IMR-90 (cell line): Measurements from ENCODE around the gene RIMS4. TPM values are rescaled to one million over a fixed set of nuclear protein-coding genes. Genes with fewer than 3 reads are reported as not detected.

Experiments used
- ATAC-seq: fragments of 200-7000 bp; cut with Tn5 transposase; 2 replicates; pipeline ENCODE4 v1.9.1; 2020; ENCODE audit warnings: low read depth, mild to moderate bottlenecking, moderate library complexity
- BruUV-seq: library from RNA; stranded (reverse); fragments of 400-500 nt; replicated peaks from 2 replicates; lab custom pipeline; 2021; lab: Mats Ljungman, UMichigan
- CTCF ChIA-PET: fragments of 300-600 bp; formaldehyde crosslinking; extraction: SDS; loops from one replicate; lab custom pipeline; 2021; ENCODE audit warnings: antibody characterized with exemption; lab: Yijun Ruan, JAX
- POLR2A ChIA-PET: fragments of 300-600 bp; sonication (Branson Sonifier 250); formaldehyde crosslinking; loops from one replicate; lab custom pipeline; 2022; ENCODE audit warnings: antibody characterized with exemption; ENCODE audit not compliant: unreplicated experiment; lab: Charles Lee
- DNase-seq: peaks from one replicate; pipeline ENCODE4 v3.0.0; 2013
- H2AFZ ChIP-seq: replicated peaks from 2 replicates; pipeline ENCODE3; 2013; ENCODE audit warnings: low read length, mild to moderate bottlenecking; ENCODE audit not compliant: poor library complexity
- H2AK5ac ChIP-seq: 2 replicates; pipeline ENCODE4 v1.6.1; 2013; ENCODE audit warnings: low read depth, low read length, inconsistent platforms
- H2AK9ac ChIP-seq: replicated peaks from 2 replicates; pipeline ENCODE3; 2013; ENCODE audit warnings: mild to moderate bottlenecking, low read depth, low read length, moderate library complexity; ENCODE audit not compliant: poor library complexity
- H2BK120ac ChIP-seq: 2 replicates; pipeline ENCODE4 v1.6.1; 2013; ENCODE audit warnings: low read depth, low read length, inconsistent platforms
- H2BK15ac ChIP-seq: 3 replicates; pipeline ENCODE4 v1.6.1; 2013; ENCODE audit warnings: low read depth, low read length, inconsistent platforms
- H2BK20ac ChIP-seq: 2 replicates; pipeline ENCODE4 v1.6.1; 2013; ENCODE audit warnings: low read depth, mild to moderate bottlenecking, inconsistent platforms, low read length, moderate library complexity
- H2BK5ac ChIP-seq: 2 replicates; pipeline ENCODE4 v1.6.1; 2013; ENCODE audit warnings: mild to moderate bottlenecking, low read depth, low read length, inconsistent platforms; ENCODE audit not compliant: poor library complexity, severe bottlenecking
- H3K14ac ChIP-seq: replicated peaks from 2 replicates; pipeline ENCODE4 v1.6.1; 2013; ENCODE audit warnings: low read depth, low read length, inconsistent platforms
- H3K18ac ChIP-seq: 2 replicates; pipeline ENCODE4 v1.6.1; 2013; ENCODE audit warnings: low read depth, low read length, control low read depth
- H3K23ac ChIP-seq: 2 replicates; pipeline ENCODE4 v1.6.1; 2013; ENCODE audit warnings: low read depth, low read length, inconsistent platforms
- H3K27ac ChIP-seq: 2 replicates; pipeline ENCODE4 v1.5.1; 2013; ENCODE audit warnings: mild to moderate bottlenecking, control low read depth, low read length; ENCODE audit not compliant: insufficient read depth
- H3K27me3 ChIP-seq: 2 replicates; pipeline ENCODE4 v1.6.1; 2013; ENCODE audit warnings: low read length; ENCODE audit not compliant: control insufficient read depth, insufficient read depth
- H3K36me3 ChIP-seq: 2 replicates; pipeline ENCODE4 v1.6.1; 2013; ENCODE audit warnings: low read length, mixed read lengths; ENCODE audit not compliant: control insufficient read depth, insufficient read depth
- H3K4ac ChIP-seq: 2 replicates; pipeline ENCODE4 v1.6.1; 2013; ENCODE audit warnings: low read depth, low read length, inconsistent platforms
- H3K4me1 ChIP-seq: 2 replicates; pipeline ENCODE4 v1.6.1; 2013; ENCODE audit warnings: low read length, mixed read lengths; ENCODE audit not compliant: control insufficient read depth, insufficient read depth
- H3K4me2 ChIP-seq: 2 replicates; pipeline ENCODE4 v1.6.1; 2013; ENCODE audit warnings: low read depth, mild to moderate bottlenecking, control low read depth, low read length, moderate library complexity
- H3K4me3 ChIP-seq: 2 replicates; pipeline ENCODE4 v1.5.1; 2013; ENCODE audit warnings: low read depth, mild to moderate bottlenecking, control low read depth, low read length, moderate library complexity; ENCODE audit not compliant: insufficient read depth
- H3K56ac ChIP-seq: 2 replicates; pipeline ENCODE4 v1.6.1; 2013; ENCODE audit warnings: low read length, inconsistent platforms; ENCODE audit not compliant: insufficient read depth; ENCODE audit errors: extremely low read depth
- H3K79me1 ChIP-seq, 2 experiments: 2 replicates each; pipeline ENCODE4 v1.6.1; 2013; ENCODE audit warnings: low read length in 2 of 2, inconsistent platforms in 1 of 2, low read depth in 1 of 2
- H3K9ac ChIP-seq: 2 replicates; pipeline ENCODE4 v1.6.1; 2013; ENCODE audit warnings: low read depth, low read length, control low read depth
- H3K9me1 ChIP-seq: 2 replicates; pipeline ENCODE4 v1.6.1; 2013; ENCODE audit warnings: low read length, inconsistent platforms; ENCODE audit not compliant: insufficient read depth
- H3K9me3 ChIP-seq: 2 replicates; pipeline ENCODE4 v1.6.1; 2013; ENCODE audit warnings: low read length; ENCODE audit not compliant: control insufficient read depth, insufficient read depth
- H4K20me1 ChIP-seq: 2 replicates; pipeline ENCODE4 v1.6.1; 2013; ENCODE audit warnings: low read length, inconsistent platforms; ENCODE audit not compliant: insufficient read depth
- H4K5ac ChIP-seq: 2 replicates; pipeline ENCODE4 v1.6.1; 2013; ENCODE audit warnings: mild to moderate bottlenecking, low read depth, low read length, control low read depth
- H4K8ac ChIP-seq, 2 experiments: 2 replicates each; pipeline ENCODE4 v1.6.1; 2013; ENCODE audit warnings: low read depth in 2 of 2, low read length in 2 of 2, control low read depth in 1 of 2, inconsistent platforms in 1 of 2
- H4K91ac ChIP-seq: 2 replicates; pipeline ENCODE4 v1.6.1; 2013; ENCODE audit warnings: low read depth, low read length, inconsistent platforms; ENCODE audit not compliant: insufficient read depth
- BHLHE40 ChIP-seq: fragments of 150-350 bp; IDR thresholded peaks from 2 replicates; pipeline ENCODE4 v1.6.1; 2016; ENCODE audit warnings: mild to moderate bottlenecking, low read depth, low read length
- FOS ChIP-seq: fragments of 150-350 bp; IDR thresholded peaks from 2 replicates; pipeline ENCODE4 v1.6.1; 2016; ENCODE audit warnings: low read depth, low read length
- MAZ ChIP-seq: IDR thresholded peaks from 2 replicates; pipeline ENCODE4 v1.6.1; 2012; ENCODE audit warnings: low read depth, mild to moderate bottlenecking, low read length, improper control_type of control experiment, moderate library complexity, borderline replicate concordance
- POLR2A ChIP-seq: IDR thresholded peaks from 2 replicates; pipeline ENCODE4 v1.6.1; 2012; ENCODE audit warnings: mild to moderate bottlenecking, low read depth, low read length
- RAD21 ChIP-seq: IDR thresholded peaks from 2 replicates; pipeline ENCODE4 v1.6.1; 2012; ENCODE audit warnings: low read length, improper control_type of control experiment
- RFX5 ChIP-seq: IDR thresholded peaks from 2 replicates; pipeline ENCODE4 v1.8.0; 2012; ENCODE audit warnings: low read depth, mild to moderate bottlenecking, low read length, moderate library complexity
- SMC3 ChIP-seq: fragments of 150-350 bp; IDR thresholded peaks from 2 replicates; pipeline ENCODE4 v1.6.1; 2016; ENCODE audit warnings: low read depth, mild to moderate bottlenecking, antibody characterized with exemption, low read length, moderate library complexity
- WGBS, 2 experiments: methylation state at CpG; one replicate each; pipeline versions ENCODE4 v1.1.5 to v1.1.7; 2013; ENCODE audit warnings: missing lambda C conversion rate in 2 of 2; ENCODE audit not compliant: insufficient read length in 1 of 2; ENCODE audit errors: extremely low coverage in 2 of 2; 5-methylcytosine and 5-hydroxymethylcytosine counted together
- dilution Hi-C: fragments of 300-500 bp; cut with HindIII; formaldehyde crosslinking; loops from one replicate; pipeline ENCODE4 v1.14.3; 2018; ENCODE audit warnings: low sequenced_read_pairs; ENCODE audit not compliant: unreplicated experiment
- in situ Hi-C: fragments of 300-500 bp; cut with MboI; formaldehyde crosslinking; loops from 3 replicates; pipeline ENCODE4 v1.14.3; 2019; ENCODE audit warnings: low sequenced_read_pairs, inconsistent platforms, mixed read lengths
- intact Hi-C: fragments of 100-400 bp; cut with micrococcal nuclease; formaldehyde crosslinking; loops from 2 replicates; pipeline ENCODE4 v1.10.0; 2022
- polyA plus RNA-seq, 3 experiments: library from polyadenylated mRNA; depleted of rRNA; stranded (reverse); fragments of >200 nt; gene quantifications; 2 replicates each; pipeline ENCODE4 v1.2.3, GENCODE V29; 2012; ENCODE audit warnings: low replicate concordance in 1 of 3
- total RNA-seq: library from RNA; depleted of rRNA; stranded (reverse); fragments of >200 nt; gene quantifications from 2 replicates; pipeline ENCODE4 v1.2.3, GENCODE V29; 2012
- TF ChIP-seq, protein P1 (sequence below): conservative IDR thresholded peaks from 2 replicates; pipeline ENCODE4 v1.5.1; 2012; ENCODE audit warnings: mild to moderate bottlenecking, low read depth, low read length, improper control_type of control experiment
- TF ChIP-seq, protein P2 (sequence below): fragments of 150-350 bp; IDR thresholded peaks from 2 replicates; pipeline ENCODE4 v1.6.1; 2017; ENCODE audit warnings: mild to moderate bottlenecking, antibody characterized with exemption, low read length, low read depth
- TF ChIP-seq, protein P3 (sequence below): fragments of 150-350 bp; IDR thresholded peaks from 2 replicates; pipeline ENCODE4 v1.6.1; 2016; ENCODE audit warnings: low read depth, mild to moderate bottlenecking, low read length, moderate library complexity, borderline replicate concordance

The RIMS4 gene
- total and polyA plus RNA-seq, 2 of the 4 experiments (the other 2 are of a cell fraction) = not detected

DNA sequence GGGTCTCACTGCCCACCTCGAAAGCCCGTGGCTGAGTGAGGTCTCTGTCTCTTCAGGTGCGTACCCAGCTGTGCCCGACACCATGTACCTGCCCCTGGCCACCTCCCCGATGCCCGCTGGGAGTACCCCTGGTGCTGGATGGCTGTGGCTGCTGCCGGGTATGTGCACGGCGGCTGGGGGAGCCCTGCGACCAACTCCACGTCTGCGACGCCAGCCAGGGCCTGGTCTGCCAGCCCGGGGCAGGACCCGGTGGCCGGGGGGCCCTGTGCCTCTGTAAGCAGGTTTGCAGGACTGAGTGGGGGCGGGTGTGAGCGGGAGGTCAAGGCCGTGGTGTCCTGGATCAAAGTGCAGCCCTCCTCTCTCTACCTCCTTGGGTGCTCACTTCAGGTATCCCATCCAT is 90.5 kb downstream of the RIMS4 start:
- Histone ChIP-seq H3K9me3 (no peaks in the 10 kb centered on the region), H3K18ac (no peak overlapping the region; the same call in 1 of the 2 replicates), H2AFZ (peak overlapping the region; percentile 33), H3K4me1 (peaks cover 8% of the 10 kb centered on the region), H4K5ac (peak overlapping the region; percentile 4; the same call in 1 of the 2 replicates), H3K79me1 (no peaks in the 10 kb centered on the region), H3K9me1 (peaks cover 5% of the 10 kb centered on the region; the same call in 1 of the 2 replicates), H3K23ac (no peak overlapping the region), H2AK5ac (peak overlapping the region; percentile 75; the same call in 1 of the 2 replicates), H2BK5ac (no peak overlapping the region), H3K4ac (peak overlapping the region; percentile 53; the same call in 1 of the 2 replicates), H2BK15ac (peak overlapping the region; percentile 76; the same call in 1 of the 3 replicates), H3K4me3 (no peak overlapping the region), H3K14ac (no peak overlapping the region), H2BK20ac (no peak overlapping the region; the same call in 1 of the 2 replicates), H3K27ac (no peak overlapping the region), H3K36me3 (no peaks in the 10 kb centered on the region), H3K56ac (no peak overlapping the region), H4K8ac (peak overlapping the region; percentile 4 to 48; a peak in 2 of 4 replicates), H2BK120ac (peak overlapping the region; percentile 59), H3K4me2 (no peak overlapping the region), H3K27me3 (peaks cover 4% of the 10 kb centered on the region; the same call in 1 of the 2 replicates), H4K20me1 (no peaks in the 10 kb centered on the region; the same call in 1 of the 2 replicates), H3K9ac (no peak overlapping the region), H2AK9ac (no peak overlapping the region), H4K91ac (peak overlapping the region; percentile 37; the same call in 1 of the 2 replicates)
- CTCF ChIA-PET = no interaction called here
- no peak for ATAC-seq
- no TSS peak for BruUV-seq
- POLR2A ChIA-PET = no interaction called here
- dilution Hi-C loops = no loop called here
- WGBS, 2 experiments = 89% methylated on average over 7 of the region's 19 CpGs; no CpG with 5 or more reads in 1 of the 2 experiments
- intact Hi-C loops = loop anchor here (2.0 kb wide), 1 partner anchor 27 kb away; no protein-coding TSS in a partner anchor
- DNase-seq = no peak
- in situ Hi-C loops = no loop called here
- TF ChIP-seq, protein P1, sequence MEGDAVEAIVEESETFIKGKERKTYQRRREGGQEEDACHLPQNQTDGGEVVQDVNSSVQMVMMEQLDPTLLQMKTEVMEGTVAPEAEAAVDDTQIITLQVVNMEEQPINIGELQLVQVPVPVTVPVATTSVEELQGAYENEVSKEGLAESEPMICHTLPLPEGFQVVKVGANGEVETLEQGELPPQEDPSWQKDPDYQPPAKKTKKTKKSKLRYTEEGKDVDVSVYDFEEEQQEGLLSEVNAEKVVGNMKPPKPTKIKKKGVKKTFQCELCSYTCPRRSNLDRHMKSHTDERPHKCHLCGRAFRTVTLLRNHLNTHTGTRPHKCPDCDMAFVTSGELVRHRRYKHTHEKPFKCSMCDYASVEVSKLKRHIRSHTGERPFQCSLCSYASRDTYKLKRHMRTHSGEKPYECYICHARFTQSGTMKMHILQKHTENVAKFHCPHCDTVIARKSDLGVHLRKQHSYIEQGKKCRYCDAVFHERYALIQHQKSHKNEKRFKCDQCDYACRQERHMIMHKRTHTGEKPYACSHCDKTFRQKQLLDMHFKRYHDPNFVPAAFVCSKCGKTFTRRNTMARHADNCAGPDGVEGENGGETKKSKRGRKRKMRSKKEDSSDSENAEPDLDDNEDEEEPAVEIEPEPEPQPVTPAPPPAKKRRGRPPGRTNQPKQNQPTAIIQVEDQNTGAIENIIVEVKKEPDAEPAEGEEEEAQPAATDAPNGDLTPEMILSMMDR = no peak
- TF ChIP-seq MAZ (no peak), RAD21 (no peak), FOS (no peak), RFX5 (no peak), POLR2A (no peak), BHLHE40 (no peak), SMC3 (no peak)
- TF ChIP-seq, protein P2, sequence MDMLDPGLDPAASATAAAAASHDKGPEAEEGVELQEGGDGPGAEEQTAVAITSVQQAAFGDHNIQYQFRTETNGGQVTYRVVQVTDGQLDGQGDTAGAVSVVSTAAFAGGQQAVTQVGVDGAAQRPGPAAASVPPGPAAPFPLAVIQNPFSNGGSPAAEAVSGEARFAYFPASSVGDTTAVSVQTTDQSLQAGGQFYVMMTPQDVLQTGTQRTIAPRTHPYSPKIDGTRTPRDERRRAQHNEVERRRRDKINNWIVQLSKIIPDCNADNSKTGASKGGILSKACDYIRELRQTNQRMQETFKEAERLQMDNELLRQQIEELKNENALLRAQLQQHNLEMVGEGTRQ = no peak
- TF ChIP-seq, protein P3, sequence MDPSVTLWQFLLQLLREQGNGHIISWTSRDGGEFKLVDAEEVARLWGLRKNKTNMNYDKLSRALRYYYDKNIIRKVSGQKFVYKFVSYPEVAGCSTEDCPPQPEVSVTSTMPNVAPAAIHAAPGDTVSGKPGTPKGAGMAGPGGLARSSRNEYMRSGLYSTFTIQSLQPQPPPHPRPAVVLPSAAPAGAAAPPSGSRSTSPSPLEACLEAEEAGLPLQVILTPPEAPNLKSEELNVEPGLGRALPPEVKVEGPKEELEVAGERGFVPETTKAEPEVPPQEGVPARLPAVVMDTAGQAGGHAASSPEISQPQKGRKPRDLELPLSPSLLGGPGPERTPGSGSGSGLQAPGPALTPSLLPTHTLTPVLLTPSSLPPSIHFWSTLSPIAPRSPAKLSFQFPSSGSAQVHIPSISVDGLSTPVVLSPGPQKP = no peak
